HCEC 1CT (cell line): ENCODE measurements around the gene IL31.
"Not testable (repeated sequence)": the region's sequence is repeated elsewhere in the genome, so short reads cannot be mapped to it uniquely, and the experiment has no call there.

ENCODE experiments used
- DNase-seq: peaks from one replicate; pipeline ENCODE4 v3.0.0-alpha.2; 2017

The IL31 gene

GRCh38 chr12:122174155-122174845 lies at the start of gene IL31:
Gene IL31, minus strand, starts transcription at chr12:122174221. Its CDS starts 49 bp downstream, at chr12:122174172.
- no peak for DNase-seq

DNA sequence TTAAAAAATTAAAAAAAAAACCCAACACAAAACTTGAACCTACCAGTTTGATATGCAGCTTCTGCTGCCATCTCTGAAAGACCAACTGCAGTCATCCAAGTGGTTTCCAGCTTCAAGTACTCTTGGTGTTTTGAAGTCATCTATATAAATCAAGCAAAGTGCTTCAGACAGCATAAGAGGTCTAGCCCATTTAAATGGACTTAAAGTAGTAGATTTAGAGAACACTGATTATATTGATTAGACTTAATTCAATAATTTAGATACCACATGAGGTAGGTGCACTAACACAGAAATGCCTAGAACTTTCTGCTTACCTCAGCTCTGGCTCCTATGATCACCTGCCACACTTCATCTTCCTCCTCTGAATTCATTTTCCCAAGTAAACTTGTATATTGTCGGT lies 42.4 kb upstream of the IL31 start:
- no peak for DNase-seq

DNA sequence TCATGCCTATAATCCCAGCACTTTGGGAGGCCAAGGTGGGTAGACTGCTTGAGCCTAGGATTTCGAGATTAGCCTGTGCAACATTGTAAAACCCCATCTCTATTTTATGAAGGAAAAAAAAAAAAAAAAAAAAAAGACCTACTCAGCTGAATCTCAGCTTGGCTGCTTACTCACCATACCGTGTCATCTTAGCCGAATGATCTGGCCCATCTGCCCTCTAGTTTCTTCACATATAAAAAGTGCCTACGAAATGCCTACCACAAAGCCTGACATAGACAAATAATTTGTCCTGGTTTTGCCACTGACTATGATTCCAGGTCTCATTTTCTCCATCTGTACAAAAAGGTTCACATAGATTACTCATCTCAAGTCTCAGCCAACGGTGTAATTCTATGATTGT lies 41.8 kb upstream of the IL31 start:
- DNase-seq = peak; percentile 85

DNA sequence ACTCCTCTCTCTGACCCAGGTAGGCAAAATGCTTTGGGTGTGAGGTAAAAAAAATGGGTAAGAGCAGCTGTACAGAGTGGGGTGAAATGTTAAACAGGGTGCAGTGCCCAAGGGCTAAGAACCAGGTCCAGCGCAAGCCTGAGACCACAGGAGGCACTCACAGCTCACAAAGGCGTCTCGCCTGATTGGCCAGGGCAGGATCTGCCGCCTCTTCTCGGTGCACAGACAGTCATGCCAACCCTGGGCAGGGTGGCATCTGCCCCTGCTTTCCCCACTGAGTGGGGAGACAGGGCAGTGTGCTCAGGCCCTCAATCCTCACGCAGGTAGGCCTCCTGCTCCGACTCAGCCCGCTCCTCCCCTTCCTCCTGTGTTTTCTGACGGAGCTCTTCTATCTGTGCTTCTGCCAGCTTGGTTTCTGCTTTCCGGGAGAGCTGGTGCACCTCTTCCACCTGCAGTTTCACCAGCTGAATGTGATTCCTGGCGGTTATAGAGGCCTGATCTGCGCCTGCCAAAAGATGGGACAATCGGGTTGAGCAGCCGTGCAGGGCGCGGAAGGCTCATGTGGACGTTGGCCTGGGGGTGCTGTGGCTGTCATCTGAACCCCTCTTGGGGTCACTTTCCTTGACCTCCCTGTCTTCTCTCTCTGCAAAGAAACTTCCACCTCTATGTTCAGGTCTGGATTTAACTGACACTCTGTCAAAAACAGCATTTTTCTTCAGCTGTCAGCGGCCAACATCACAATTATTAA lies 34.2 kb upstream of the IL31 start:
- no peak for DNase-seq

DNA sequence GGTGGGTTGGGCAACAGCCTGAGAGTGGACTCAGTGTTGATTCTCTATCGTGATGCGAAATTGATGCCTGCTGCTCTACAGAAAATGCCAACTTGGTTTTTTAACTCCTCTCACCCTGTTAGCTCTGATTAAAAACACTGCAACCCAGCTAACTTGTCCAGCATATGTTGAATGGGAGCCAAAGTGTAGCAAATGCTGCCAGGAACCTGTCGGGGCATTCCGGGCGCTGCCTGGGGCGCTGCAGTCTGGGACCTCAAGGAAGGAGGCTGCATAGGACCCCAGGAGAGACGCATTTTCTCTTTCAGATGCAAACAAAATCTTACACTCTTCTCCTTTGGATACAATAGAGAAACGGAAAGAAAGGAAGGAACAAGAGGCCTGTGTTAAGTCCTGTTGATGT lies 33.4 kb upstream of the IL31 start:
- no peak for DNase-seq

- DNase-seq = no peak
Observed at GRCh38 chr12:122206976-122207375, 33.0 kb upstream of the IL31 start.

DNA sequence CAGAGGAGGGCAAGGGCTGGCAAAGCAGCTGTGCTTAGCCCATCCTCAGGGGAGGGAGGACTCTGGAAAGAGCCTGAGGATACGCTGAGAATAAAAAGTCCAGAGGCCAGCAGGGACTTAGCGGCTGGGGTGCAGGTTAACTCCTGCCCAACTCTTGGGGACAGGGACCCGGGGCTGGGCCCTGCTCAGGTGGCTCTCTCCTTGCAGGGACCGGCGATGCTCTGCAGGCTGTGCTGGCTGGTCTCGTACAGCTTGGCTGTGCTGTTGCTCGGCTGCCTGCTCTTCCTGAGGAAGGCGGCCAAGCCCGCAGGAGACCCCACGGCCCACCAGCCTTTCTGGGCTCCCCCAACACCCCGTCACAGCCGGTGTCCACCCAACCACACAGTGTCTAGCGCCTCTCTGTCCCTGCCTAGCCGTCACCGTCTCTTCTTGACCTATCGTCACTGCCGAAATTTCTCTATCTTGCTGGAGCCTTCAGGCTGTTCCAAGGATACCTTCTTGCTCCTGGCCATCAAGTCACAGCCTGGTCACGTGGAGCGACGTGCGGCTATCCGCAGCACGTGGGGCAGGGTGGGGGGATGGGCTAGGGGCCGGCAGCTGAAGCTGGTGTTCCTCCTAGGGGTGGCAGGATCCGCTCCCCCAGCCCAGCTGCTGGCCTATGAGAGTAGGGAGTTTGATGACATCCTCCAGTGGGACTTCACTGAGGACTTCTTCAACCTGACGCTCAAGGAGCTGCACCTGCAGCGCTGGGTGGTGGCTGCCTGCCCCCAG lies 32.3 kb upstream of the IL31 start:
- no peak for DNase-seq

GRCh38 chr12:122205053-122205925 lies 31.3 kb upstream of the IL31 start:
- no peak for DNase-seq

DNA sequence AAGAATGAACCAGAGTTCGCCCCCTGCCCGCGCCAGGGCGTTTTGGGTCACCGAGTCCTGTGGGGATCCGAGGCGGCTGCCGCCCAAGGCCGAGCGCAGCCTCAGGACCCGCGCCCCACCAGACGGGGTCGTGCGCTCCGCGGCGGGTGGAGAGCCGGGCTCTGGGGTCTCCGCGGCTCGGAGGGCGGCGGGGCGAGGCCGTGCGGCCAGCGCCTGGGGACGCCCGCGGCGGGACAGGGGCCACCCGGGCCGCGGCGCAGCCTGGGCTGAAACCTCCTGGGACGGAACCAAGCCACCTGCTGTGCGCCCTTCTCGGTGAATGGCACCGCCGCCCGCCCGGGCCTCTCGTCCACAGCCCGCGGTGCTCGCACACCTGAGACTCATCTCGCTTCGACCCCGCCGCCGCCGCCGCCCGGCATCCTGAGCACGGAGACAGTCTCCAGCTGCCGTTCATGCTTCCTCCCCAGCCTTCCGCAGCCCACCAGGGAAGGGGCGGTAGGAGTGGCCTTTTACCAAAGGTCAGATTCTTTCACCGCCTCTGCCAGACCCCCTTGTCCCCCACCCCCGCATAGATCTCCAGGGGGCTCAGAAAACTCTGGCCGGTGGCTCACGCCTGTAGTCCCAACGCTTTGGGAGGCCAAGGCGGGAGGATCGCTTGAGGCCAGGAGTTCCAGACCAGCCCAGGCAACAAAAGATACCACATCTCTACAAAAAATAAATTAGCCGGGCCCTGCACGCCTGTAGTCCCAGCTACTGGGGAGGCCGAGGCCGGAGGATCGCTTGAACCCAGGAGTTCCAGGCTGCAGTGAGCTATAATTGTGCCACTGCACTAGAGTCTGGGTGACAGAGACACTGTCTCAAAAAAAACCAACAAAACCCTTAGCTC lies 30.4 kb upstream of the IL31 start:
- DNase-seq = no peak

DNA sequence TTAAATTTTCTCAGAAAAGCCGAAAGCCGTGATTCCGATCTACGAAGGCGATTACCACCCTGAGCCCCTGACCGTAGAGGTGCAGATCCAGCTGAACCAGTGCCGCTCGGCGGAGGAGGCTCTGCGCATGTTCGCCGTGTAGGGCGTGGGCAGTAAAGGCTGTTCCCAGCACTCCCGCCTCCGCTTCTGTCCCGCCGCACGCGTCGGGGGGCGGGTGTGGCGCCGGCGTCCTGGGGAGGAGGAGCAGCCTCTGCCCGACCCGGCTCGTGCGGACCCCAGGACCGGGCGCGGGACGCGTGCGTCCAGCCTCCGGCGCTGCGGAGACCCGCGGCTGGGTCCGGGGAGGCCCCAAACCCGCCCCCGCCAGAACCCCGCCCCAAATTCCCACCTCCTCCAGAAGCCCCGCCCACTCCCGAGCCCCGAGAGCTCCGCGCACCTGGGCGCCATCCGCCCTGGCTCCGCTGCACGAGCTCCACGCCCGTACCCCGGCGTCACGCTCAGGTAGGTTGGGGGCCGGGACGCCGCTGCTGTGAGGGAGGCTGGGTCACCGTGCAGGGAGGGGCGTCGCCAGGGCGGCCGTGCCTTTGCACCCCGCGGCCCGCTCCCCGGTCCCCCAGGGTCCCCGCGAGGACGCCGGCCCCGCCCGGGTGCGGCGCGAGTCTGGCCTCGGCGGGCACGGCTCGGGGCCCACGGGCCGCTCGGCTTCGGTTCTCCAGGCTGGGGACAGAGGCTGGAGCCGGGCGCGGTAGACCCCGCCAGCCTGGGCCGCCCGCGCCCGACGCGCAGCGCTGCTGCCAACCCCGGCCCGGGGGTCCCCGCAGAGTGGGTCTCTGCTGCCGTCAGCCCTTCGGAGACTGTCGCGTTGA lies 29.5 kb upstream of the IL31 start, which contains the start of gene B3GNT4:
Gene B3GNT4, plus strand, starts transcription at position 409 of the 866 bp plus-strand sequence. CDS start 910 bp downstream, outside the sequence.
- DNase-seq = peak; percentile 37

GRCh38 chr12:122202811-122203210 lies 28.8 kb upstream of the IL31 start:
- not testable (repeated sequence) for DNase-seq

DNA sequence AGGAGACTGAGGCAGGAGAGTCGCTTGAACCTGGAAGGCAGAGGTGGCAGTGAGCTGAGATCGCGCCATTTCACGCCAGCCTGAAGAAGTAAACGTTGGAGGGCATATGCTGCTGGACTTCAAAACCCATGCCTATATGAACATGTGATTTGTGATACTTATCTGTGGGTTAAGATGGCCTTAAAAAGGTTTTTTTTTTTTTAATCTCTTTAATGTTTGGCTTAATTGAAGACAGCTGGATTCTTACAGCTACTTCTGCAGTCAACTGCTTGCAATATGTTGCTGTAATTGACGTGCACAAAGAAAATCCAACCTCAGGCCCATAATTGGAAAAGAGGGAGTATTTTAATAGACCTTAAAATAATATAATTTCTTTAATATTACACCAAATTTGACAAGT lies 28.0 kb upstream of the IL31 start:
- no peak for DNase-seq

DNA sequence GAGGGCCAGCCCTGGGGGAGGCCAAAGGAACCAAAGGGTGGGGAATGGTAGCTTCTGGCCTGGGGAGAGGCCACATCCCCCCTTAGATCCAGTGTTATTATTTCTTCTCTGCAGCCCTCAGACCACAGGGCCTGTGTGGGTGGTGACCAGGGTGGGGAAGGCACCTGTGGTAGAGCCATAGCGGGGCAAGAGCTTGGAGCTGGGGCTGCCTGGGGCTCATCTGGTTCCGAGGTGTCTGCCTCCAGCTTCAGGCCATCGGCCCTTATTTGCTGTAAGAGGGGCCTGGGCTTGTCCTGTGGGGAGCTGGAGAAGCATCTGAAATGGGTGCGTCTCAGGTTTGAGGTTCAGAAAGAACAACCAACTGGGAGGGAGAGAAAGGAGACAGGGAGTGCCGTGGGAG lies 27.4 kb upstream of the IL31 start:
- no peak for DNase-seq

DNA sequence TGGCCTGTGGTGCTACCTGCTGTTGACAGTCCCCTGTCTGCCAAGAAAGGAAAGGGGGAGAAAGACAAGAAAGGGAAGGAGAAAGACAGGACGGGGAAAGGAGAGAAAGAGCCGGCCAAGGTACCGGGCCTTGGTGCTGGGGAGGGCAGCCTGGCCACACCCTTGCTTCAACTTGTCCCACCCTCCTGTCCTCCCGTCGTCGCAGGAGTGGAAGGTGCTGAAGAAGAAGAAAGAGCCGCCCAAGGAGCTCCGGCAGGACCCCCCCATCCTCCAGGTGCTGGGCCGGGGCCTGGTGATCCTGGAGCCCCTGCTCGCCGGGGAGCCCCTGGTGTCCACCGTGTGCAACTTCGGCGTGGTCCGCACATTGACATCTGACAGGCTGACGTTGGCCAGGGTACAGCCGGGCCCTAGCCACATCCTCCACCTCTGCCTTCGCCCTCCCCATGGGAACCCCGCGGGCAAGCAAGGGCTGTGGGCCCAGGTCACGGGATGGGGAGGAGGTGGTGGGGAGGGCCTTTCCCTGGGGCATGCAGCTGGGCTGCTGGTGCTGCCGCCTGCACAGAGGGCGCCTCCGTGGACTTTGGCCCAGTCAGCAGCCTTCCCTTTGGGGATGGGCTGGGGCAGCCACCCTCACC lies 26.6 kb upstream of the IL31 start:
- DNase-seq = no peak

GRCh38 chr12:122199484-122200355 lies 25.7 kb upstream of the IL31 start:
- no peak for DNase-seq

DNA sequence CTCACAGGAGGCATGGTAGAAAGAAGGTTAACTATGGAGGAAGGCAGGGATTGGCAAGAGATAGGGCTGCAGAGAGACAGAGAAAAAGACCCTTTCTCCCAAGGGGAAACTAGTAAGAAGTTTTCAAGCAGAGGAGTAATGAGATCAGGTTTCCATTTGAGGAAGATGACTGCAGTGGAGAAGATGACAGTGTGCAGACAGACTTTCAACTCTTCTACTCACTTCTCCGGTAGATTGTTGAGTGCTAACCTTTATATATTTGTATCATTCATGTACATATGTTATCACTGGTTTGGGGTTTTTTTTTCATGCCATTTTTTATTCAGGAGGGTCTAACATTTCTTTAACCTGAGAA lies 23.6 kb upstream of the IL31 start:
- no peak for DNase-seq

DNA sequence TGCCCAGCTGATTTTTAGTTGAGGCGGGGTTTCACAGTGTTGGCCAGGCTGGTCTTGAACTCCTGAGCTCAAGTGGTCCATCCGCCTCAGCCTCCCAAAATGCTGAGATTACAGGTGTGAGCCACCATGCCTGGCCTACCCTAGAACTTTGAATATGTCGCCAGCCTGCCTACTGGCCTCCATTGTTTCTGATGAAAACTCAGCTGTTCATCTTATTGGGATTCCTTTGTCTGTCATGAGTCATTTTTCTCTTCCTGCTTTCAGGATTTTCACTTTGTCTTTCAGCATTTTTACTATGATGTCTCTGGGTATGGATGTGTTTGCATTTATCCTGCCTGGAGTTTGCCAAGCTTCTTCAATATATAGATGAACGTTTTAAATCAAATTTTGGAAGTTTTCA lies 21.4 kb upstream of the IL31 start:
- no peak for DNase-seq

DNA sequence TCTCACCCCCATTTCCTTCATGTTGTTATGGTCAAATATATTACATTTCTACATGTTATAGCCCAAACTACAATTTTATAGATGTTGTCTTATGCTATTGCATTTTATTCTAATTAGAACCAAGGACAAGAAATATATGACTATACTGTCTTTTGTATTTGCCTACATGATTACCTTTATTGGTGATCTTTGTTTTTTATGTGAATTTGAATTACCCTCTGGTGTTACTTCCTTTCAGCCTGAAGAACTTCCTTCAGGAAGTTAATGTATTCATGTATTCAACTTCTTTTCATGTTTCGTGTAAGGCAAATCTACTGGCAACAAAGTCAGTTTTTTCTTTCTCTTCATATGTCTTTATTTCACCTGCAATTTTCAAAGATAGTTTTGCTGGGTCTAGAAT lies 20.8 kb upstream of the IL31 start:
- DNase-seq = no peak

- DNase-seq = no peak
Observed at GRCh38 chr12:122192441-122192840, 18.4 kb upstream of the IL31 start.
